Measurements from ENCODE around the gene TGFBR3.

TGFBR3 gene

DNA sequence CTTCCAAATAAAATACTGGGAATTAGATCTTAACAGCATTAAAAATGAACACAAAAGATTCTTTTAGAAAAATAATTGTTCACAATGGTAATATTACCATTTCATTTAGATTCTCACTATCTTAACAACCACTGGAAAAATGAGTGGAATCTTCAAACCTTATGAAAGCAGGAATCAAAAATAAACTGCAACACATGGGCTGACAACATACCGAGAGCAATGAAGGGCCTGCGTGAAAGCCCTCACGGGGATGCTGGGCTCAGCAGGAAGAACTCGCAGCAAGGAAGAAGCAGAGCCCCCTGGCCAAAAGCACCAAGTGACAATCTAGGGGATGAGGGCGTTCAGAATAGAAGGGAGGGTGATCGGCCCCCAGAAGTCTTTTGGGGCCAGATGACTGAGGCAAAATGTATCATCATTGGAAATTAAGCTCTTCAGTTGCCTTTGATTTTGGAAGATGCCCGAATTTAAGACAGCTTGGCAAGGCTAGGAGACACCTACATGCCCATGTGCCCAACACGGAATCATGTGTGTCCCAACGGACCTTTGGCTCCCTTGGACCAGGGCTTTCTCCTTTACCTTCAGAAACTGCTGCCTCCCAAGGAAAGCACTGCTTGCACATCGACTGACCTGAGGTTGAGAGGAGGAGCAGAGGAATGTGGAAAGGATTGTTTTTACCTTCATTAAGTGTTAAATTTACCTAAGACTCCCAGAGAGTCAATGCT lies 103.9 kb downstream of the TGFBR3 start:
- DNase-seq (ENCODE audit: low read depth in 2 of 2), result peak in 1 of 2 experiments; percentile 50

- DNase-seq (ENCODE audit: low read depth in 2 of 2), result peak; percentile 94 to 97
Measured at GRCh38 chr1:91781371-91781825, 104.6 kb downstream of the TGFBR3 start.

- DNase-seq (ENCODE audit: low read depth in 2 of 2), result no peak
Measured at GRCh38 chr1:91779548-91780021, 106.4 kb downstream of the TGFBR3 start.

- DNase-seq (ENCODE audit: low read depth in 2 of 2), result no peak
Measured at GRCh38 chr1:91778964-91779363, 107.0 kb downstream of the TGFBR3 start.

- no peak for DNase-seq (ENCODE audit: low read depth in 2 of 2)
Measured at GRCh38 chr1:91777630-91778300, 108.2 kb downstream of the TGFBR3 start.

- DNase-seq (ENCODE audit: low read depth in 2 of 2), result peak in 1 of 2 experiments; percentile 24
Measured at GRCh38 chr1:91777196-91777595, 108.8 kb downstream of the TGFBR3 start.

DNA sequence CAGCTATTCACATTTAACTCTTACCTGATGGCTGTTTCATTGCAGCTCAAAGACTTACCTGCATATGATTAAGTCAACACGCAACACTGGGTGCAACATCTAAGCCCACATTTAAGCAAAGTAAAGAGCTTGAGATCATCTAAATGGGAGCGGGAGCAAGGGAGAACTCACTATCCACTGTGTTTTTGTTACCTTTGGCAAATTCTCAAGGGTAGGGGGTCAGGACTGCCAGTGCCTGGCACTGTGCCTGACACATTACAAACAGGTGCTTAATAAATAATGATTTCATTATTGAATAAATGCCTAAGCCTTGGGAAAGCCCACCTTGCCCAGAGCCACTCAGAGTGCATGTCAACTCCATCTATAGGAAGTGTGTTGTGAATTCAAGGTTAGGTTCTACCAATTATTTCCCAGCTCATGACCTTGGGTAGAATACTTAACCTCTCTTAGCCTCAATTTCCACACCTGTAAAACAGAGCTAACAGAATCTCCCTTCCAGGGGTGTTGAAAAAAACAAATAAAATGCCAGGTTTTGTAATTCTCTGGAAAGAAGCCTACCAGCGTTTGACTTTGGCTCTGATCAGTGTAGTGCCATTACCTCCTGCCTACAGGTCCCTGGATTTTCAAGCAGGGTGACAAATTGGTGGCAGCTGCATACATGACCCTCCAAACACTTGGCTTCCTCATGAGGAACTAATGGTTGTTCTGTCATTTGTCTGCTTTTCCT lies 109.7 kb downstream of the TGFBR3 start:
- DNase-seq (ENCODE audit: low read depth in 2 of 2), result no peak

- no peak for DNase-seq (ENCODE audit: low read depth in 2 of 2)
Measured at GRCh38 chr1:91775227-91775626, 110.7 kb downstream of the TGFBR3 start.

- DNase-seq (ENCODE audit: low read depth in 2 of 2), result peak; percentile 55 to 60
Measured at GRCh38 chr1:91774520-91775203, 111.3 kb downstream of the TGFBR3 start.

DNA sequence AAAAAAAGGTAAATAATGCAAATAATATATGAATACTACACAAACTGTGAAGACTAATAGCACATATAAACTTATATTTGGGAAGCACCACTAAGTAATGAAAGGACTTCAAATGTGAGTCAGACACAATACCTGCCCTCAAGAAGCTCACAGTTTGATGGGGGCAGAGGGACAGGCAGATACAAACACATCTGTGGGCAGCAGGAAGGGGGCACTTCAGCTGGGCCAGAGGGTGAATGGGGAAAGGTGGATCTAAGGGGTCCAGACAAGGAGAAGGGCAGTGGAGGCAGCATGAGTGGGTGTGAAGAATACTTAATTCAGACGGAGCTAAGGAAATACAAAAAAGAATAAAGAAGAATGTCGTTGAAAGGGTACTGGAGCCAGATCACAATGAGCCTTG lies 114.2 kb downstream of the TGFBR3 start:
- no peak for DNase-seq (ENCODE audit: low read depth in 2 of 2)

GRCh38 chr1:91770667-91771268 lies 115.2 kb downstream of the TGFBR3 start:
- DNase-seq (ENCODE audit: low read depth in 2 of 2), result no peak

DNA sequence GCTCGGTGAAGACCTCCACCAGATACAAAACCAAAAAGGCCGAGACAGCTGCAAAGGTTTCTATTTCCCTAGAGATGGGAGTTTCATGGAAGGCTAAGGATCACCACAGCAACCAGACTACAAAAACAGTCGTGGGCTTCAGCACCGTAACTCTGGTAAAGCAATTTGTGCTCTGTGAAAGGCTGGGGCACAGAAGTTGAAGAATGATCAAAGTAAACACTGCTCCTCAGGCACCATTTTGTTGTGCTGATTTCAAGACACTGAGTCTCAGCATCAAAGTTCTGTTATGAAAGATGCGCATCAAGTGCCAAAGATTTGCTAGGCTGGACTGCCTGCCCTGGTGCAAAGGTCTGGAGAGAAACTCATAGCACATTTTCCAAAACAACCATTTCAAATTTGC lies 116.2 kb downstream of the TGFBR3 start:
- DNase-seq (ENCODE audit: low read depth in 2 of 2), result no peak

DNA sequence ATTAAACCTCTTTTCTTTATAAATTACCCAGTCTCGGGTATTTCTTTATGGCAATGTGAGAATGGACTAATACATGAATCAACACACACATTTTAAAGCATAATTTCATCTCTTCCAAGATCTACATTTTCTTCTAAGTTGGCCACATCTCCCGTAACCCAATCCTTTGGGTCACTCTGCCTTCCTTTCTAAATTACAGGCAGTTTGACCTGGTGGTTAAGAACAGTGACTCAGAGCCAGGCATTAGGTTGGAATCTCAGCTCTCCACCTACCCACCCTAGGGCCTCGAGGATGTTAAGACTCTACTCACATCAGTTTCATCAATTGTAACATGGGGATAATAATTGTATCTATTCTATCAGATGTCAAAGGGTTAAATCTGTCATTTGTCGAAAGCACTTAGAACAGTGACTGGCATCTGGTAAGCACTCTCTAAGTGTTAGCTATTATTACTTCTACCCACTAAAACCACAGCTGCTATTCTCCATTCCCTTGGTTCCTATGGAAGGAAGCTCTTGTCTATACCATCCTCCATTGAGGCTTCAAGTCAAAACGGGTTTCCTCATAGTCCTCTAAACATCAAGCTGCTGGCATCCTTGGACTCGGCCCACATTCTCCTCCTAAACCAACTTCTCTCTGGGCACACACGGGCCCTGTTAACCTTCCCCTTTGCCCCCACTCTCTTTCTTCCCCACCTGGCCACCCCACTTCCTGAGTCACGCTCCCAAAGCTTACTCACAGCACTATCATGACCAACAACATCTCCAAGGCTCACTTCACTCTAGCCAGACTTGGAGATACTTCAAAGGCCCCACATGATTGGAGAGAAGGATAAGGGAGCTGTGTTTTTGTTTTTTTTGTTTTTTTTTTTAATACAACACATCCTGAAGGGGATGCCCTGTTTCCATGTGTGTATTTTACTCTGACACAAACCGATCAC lies 116.9 kb downstream of the TGFBR3 start:
- DNase-seq (ENCODE audit: low read depth in 2 of 2), result no peak

GRCh38 chr1:91768120-91768519 lies 117.8 kb downstream of the TGFBR3 start:
- DNase-seq (ENCODE audit: low read depth in 2 of 2), result no peak

DNA sequence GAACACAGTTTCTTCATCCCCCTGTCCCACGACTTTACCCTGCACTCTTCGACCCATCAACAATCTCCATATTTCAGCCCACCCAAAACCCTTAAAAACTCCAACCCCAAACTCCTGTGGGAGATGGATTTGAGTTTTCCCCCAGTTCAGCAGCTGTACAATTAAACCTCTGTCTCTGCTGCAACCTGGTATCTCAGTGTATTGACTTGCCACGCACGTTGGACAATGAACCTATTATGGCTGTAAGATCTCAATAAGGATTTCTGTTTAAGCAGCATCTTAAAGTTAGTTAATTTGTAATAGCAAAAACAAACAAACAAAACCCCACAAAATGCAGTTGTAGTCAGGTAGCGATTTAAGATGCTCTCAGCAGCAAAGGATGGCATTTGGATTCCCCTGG lies 119.1 kb downstream of the TGFBR3 start:
- no peak for DNase-seq (ENCODE audit: low read depth in 2 of 2)

DNA sequence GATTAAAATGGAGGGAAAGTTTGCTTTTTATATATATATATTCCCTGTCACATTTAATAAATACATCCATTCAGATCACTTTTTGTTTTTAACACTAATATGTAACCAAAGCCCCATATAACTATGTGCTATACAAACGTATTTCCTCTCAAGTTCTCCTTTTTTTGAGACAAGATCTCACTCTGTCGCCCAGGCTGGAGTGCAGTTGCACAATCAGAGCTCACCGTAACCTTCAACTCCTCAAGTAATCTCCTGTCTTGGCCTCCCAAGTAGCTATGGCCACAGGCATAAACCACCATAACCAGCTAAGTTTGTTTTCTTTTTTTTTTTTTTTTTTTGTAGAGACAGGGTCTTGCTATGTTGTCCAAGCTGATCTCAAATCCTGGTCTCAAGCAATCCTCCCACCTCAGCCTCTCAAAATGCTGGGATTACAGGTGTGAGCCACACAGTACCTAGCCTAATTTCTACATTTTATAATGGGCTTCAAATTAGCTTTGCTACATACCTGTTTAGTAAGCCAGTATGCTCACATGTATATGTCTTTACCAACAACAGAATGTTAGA lies 120.0 kb downstream of the TGFBR3 start:
- DNase-seq (ENCODE audit: low read depth in 2 of 2), result no peak

DNA sequence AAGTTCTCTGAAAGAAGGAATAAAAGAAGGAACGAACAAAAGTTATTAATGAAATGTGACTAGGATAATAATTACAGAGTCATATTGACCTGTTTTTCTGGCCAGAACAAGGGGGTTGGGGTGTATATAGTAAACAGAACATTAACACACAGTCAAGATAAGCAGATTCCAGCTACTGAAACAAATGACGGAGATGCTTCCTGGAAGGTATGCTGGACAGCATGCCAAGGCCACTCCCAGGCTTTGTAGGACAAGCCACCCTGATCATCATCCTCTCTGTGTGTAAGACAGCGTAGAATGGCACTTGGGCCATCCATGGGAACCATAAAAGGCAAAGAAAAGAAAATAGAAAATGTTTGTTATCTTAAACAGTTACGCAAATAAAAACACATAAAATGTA lies 120.7 kb downstream of the TGFBR3 start:
- no peak for DNase-seq (ENCODE audit: low read depth in 2 of 2)

DNA sequence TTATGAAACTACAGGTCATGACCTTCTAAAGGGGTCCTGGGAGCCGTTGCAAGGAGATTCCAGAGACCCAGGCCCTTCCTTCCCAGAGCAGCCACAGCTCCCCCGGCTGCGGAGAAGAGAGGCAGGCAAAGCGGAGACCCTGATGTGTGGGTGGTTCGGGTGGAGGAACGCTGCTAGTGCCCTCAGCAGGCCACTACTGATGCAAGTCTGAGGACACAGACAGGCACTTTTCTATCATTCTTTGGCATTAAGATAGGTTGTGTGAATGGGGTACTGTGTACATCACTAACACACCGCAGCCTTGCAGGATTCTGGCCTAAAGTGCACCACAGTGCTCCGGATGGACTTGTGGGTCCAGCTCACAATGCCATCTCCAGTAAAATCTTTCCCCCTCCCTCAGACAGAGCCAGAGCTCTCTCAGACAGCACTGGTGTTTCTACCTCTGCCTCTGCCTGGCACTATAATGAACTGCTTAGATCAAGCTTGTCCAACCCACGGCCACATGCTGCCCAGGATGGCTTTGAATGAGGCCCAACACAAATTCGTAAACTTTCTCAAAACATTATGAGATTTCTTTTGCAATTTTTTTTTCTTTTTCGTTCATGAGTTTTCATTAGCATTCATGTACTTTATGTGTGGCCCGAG lies 121.4 kb downstream of the TGFBR3 start:
- DNase-seq (ENCODE audit: low read depth in 2 of 2), result no peak

GRCh38 chr1:91763252-91763651 lies 122.7 kb downstream of the TGFBR3 start:
- DNase-seq (ENCODE audit: low read depth in 2 of 2), result no peak

- DNase-seq (ENCODE audit: low read depth in 2 of 2), result no peak
Measured at GRCh38 chr1:91761295-91761721, 124.6 kb downstream of the TGFBR3 start.

Data from fibroblast of skin of left biceps (primary cell).